GM12892 (cell line): ENCODE results near the gene AUH.

ENCODE experiments used
- POLR2A ChIP-seq: IDR thresholded peaks from 2 replicates; pipeline ENCODE4 v1.6.1; 2011; ENCODE audit warnings: low read depth, low read length, control low read depth
- TAF1 ChIP-seq: IDR thresholded peaks from 2 replicates; pipeline ENCODE4 v1.6.1; 2011; ENCODE audit warnings: low read depth, mild to moderate bottlenecking, control low read depth, low read length, borderline replicate concordance

- no peak for TF ChIP-seq TAF1
- no peak for TF ChIP-seq POLR2A
Observed at GRCh38 chr9:91393826-91394225, 32.1 kb upstream of the AUH start.
